GM12864 (cell line): ENCODE data around the gene IGSF3.

Source experiments
- DNase-seq: peaks from one replicate; pipeline ENCODE4 v3.0.0-alpha.2; 2011; ENCODE audit warnings: low read depth
- H3K4me3 ChIP-seq: 2 replicates; pipeline ENCODE4 v1.5.1; 2011; ENCODE audit warnings: mild to moderate bottlenecking, low read depth, low read length, control low read depth
- TF ChIP-seq, protein P1 (sequence below): IDR thresholded peaks from 2 replicates; pipeline ENCODE4 v1.5.1; 2011; ENCODE audit warnings: low read depth, mild to moderate bottlenecking, moderate library complexity, low read length, control low read depth, inconsistent platforms; ENCODE audit errors: missing control alignments

The IGSF3 gene

DNA sequence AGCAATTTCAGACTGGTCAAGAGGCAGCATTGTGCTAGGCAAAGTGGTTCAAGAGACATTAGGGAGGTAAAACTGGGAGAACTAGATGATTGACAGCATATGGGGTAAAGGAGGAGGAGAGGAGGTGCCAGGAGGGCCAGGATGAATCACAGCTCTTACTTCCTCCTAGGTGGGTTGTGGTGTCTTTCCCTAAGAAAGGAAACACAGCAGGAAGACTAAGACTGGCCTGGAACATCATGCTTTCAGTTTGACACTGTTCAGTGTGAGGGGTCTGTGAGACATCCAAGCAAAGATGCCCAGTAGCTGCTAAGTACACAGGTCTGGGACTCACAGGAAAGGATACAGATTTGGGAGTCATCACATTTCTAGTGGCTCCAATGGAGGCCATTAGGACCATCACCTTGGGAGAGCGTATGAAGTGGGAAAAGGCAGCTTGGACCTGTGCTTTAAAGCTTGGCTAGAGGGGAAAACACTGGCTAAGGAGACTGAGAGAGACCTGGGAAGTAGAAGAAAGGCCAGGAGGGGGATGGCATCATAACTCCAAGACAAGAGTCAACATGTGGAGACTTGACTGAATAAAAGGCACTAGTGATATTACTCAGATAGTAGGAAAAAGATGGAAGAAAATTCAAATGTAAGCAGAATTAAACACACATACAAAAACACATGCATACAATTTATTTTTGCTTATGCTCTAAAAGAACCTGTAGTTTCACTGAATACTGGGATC is 114.0 kb downstream of the IGSF3 start:
- TF ChIP-seq, protein P1, sequence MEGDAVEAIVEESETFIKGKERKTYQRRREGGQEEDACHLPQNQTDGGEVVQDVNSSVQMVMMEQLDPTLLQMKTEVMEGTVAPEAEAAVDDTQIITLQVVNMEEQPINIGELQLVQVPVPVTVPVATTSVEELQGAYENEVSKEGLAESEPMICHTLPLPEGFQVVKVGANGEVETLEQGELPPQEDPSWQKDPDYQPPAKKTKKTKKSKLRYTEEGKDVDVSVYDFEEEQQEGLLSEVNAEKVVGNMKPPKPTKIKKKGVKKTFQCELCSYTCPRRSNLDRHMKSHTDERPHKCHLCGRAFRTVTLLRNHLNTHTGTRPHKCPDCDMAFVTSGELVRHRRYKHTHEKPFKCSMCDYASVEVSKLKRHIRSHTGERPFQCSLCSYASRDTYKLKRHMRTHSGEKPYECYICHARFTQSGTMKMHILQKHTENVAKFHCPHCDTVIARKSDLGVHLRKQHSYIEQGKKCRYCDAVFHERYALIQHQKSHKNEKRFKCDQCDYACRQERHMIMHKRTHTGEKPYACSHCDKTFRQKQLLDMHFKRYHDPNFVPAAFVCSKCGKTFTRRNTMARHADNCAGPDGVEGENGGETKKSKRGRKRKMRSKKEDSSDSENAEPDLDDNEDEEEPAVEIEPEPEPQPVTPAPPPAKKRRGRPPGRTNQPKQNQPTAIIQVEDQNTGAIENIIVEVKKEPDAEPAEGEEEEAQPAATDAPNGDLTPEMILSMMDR: no peak
- no peak overlapping the region; the same call in 1 of the 2 replicates for H3K4me3 ChIP-seq
- DNase-seq: no peak

DNA sequence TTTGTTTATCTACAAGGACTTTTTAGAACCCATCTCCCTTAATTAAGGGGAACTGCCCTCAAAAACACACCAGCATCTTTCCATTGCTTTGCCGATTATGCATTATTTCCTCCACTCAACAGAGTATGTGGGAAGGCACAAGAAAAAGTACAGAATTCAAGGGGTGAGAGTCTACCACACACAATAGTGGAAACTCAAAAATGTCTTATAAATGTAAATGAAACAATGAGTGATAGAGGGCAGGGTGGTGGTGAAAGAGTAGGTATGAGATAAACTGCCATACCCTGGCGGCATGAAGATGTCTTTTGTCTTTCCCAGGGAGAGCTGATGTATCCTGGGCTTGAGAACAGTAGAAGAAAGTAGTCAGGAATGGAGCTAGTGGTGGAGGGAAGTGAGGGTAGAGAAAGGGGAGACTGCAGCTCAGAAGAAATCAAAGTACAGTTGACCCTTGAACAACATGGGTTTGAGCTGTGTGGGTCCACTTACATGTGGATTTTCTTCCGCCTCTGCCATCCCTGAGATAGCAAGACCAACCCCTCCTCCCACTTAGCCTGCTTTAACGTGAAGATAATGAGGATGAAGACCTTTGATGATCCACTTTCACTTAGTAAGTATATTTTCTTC is 121.1 kb downstream of the IGSF3 start:
- H3K4me3 ChIP-seq: no peak overlapping the region
- DNase-seq: no peak
- TF ChIP-seq, protein P1: no peak

DNA sequence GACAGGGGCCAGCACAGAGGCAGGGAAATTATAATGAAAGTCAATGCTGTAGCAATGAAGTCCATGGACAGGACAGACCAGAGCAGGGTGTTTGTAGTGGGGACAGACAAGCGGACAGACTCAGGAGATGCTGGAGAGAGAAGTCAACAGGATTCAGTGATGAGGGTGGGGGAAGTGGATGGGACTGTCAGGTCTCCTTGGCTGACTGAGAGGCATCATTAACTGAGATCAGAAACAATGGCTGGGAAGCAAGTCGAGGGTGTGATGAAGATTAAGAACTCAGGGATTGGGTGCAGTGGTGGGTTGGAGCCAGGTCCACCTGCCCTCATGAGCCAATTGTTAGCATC is 122.2 kb downstream of the IGSF3 start:
- DNase-seq: no peak
- peak overlapping the region; percentile 6; the same call in 1 of the 2 replicates for H3K4me3 ChIP-seq
- TF ChIP-seq, protein P1: no peak

DNA sequence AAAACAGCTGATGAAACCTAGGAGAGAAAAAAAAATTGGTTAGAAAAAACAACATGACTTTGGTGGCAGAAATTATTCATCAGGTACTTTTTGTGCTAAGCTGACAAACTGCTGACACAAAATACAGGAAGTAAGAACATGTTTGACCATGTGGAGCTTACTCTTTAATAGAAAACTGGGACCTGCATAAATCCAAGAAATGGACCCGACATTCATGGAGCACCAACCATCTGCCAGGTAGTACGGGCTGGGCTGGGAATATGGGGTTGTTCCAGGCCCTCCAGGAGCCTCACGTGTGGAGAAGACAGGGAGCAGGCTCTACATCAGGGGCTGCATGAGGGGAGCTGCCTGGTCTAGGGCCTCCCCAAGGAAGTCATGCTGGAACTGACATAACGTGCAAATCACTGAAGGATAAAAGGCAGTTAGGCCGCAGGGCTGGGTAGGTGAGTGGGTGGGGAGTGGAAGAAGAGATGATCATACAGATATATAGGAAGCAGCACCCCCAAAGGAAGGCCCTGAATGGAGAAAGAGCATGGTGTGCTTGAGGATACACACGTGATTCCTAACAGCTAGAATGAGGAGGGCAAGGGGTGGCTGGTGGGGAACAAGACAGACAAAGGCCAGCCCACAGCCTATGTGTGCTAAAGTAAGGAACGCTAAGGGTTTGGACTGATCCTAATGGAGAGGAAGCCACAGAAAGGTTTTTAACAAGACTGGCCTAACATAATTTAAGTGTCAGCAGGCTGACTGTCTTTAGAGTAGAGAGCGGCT is 122.8 kb downstream of the IGSF3 start:
- TF ChIP-seq, protein P1: no peak
- DNase-seq: peak; percentile 64
- peak overlapping the region; percentile 6; the same call in 1 of the 2 replicates for H3K4me3 ChIP-seq

DNA sequence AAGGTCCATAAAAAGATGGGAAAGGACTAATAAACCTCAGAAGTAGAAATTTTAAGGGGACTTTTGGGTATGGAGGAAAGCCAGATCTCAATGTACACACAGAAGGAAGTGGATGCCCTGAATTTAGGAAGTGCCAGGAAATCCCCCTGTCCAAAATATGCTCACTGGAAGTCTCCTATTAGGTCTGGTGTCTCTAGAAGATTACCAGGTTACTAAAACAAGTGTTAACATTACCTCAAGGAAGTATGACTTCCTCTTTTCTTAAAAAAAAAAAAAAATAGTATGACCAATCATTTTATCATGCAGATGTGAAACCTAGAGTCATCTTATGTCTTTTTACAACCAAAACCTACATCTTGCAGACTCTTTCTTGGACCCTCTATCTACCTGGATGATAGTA is 127.4 kb downstream of the IGSF3 start:
- TF ChIP-seq, protein P1: no peak
- H3K4me3 ChIP-seq: no peak overlapping the region
- no peak for DNase-seq

DNA sequence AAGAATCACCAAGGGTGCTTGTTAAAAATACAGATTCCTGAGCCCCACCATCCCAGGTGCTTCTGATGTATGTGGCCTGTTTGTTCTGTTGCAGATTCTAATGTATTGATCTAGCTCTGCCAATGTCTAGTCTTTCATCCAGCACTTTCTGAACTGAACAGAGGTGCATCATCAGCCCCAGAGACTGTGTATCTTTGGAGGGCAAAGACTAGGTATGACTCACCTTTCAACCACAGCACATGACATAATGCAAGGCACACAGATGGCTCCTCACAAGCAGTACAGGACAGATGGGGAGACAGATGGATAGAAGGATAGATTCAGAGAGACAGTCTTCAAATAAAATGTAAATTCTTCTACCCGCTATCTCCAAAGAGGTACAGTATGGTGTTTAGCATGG is 129.0 kb downstream of the IGSF3 start:
- DNase-seq: no peak
- TF ChIP-seq, protein P1: no peak
- no peak overlapping the region for H3K4me3 ChIP-seq
